HG03442 (cell line): ENCODE data around the gene TMEM207.
"Not testable (repeated sequence)": the region's sequence is repeated elsewhere in the genome, so short reads cannot be mapped to it uniquely, and the experiment has no call there.

ENCODE experiments used
- ATAC-seq: cut with Tn5 transposase; IDR thresholded peaks from one replicate; pipeline ENCODE4 v1.9.1; 2021; ENCODE audit warnings: mild to moderate bottlenecking, moderate library complexity; ENCODE audit not compliant: unreplicated experiment

TMEM207 gene

DNA sequence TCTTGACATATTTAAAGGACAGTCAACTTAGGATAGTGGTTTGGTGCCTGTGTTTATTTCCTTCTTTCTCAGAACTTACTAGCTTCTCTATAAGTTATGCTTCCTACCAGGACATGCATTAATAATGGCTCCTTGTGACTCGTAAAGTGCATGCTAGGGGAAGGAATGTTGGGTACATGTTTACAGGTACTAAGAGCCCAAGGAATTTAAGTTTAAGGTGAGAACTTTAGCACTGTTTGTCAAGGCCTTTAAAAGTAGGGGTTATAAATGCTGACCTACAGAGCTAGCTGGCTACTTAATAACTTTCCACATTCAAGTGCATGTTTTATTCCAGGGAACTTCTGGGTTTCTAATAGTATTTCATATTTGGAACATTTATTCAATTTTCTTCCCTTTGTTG lies at the start of gene TMEM207:
TMEM207 (minus strand) TSS at position 101 of the 400 bp plus-strand sequence; CDS start at position 9, 92 bp downstream.
- no peak for ATAC-seq

DNA sequence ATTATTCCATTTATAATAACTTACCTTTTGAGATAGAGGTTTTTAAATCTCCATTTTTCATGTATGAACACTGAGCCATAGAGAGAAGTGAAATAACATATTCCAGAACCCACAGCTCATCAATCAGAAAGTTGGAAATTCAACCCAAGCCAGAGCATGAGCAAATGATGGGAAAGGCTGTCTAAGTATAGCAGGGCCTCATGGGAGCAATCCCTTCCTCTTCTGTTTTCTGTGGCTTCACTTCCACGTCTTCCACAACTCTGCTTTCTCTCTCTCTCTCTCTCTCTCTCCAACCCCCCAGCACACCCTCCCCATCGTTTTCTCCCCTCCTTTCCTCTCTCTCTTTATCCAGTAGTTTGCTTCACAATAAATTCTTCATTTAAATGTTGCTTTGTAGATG lies 49.4 kb upstream of the TMEM207 start:
- ATAC-seq, result no peak

DNA sequence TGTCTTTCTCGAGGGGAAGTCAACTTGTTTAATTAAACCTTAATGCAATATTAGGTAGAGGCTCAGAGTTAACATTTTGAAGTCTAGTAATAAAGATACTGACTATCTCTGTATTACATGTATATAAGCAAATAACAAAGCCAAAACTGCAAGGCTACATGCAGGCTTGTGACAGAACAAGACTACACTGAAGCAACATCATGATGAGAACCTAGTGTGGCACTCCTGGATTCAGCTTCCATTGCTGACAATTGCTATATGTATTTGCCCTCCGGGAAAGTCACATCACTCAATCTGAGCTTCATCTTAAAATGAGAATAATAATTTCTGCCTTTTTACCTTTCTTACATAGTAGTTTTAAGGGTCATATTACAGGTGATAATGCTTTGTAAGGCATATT lies 48.6 kb upstream of the TMEM207 start:
- ATAC-seq, result no peak

DNA sequence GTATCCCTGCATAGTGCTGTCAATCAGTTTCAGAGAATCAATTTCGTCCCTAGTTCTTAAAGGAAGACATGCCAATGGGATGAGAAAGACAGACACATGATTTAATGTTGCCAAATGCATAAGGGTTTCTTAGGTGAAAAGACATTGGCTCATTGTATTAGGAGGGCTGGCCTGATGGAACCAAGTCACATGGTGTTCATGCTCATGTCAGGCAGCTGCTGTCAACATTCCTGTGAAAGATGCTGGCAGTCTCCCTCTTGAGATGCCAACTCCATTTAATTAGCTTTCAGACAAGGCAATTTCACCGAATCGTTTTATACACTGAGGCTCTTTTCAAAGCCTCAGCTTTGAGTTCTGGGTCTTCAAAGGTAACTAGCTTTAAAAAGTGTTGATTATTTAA lies 48.1 kb upstream of the TMEM207 start:
- ATAC-seq, result no peak

DNA sequence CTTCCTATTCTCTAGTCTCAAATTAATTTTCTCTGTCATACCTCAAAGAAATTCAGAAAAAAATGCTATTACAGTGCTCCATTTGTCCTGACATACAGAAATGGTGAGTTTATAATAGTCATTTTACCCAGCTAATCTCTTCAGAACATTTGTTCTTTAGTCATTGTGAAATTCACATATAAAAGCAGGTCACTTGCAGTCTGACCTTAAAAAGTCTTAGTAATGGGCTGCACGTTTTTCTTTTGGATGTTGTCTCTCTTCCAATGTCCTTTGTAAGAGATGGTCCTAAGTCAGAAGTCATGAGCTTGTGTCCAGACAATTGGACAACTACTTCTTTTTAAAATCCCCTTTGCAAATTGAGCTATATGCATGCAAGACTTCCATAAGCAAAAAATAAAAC lies 47.2 kb upstream of the TMEM207 start:
- ATAC-seq, result no peak

DNA sequence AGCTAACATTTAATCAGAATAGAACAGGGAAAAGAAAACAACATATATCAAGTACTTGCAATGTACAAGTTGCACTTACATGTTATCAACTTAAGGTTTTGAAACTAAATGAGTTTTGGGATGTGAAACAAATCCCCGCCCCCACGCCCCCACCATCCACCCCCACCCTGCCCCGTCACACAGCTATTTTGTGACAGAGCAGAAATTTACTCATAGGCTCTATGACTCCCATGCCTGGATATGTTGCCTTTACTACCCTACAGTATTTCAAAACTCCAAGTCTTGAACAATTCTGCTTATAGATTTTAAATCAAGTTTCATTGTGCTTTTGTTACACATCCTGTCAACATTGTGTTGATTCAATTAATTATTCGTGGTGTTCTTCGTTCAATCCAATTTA lies 46.1 kb upstream of the TMEM207 start:
- no peak for ATAC-seq

DNA sequence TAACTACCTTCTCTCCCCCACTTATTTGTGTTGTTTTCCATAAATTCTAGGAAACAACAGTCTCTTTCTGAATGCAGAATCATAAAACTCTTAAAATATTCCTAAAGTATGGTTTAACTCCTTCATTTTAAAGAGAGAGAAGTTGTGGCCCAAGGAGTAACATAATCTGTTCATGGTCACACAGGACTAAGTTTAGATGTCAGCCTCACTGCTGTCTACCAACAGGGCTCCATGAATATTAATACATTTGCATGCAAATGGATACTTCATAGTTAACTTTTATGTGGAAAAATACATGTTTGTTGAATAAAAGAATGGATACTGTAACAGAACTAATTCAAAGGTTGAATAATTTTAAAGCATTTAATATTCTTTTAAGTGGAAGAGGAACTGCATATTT lies 45.7 kb upstream of the TMEM207 start:
- ATAC-seq, result no peak

DNA sequence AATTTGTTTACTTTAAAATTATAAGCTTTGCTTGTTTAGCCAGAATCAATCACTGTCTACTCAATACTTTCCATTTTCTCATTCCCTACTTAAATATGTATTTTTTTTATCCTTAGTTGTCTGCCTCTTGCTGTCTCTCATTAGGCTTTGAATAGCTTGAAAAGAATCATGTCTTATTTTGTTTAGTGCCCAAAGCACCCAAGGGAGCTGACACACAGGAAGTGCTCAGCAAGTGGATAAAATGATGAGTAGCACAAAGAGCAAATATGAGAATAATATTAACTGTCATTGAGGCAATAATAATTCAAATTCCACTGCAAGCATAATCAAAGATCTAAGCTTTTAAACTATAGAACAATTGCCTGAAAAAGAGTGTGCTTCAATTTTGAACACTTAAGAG lies 45.2 kb upstream of the TMEM207 start:
- no peak for ATAC-seq

DNA sequence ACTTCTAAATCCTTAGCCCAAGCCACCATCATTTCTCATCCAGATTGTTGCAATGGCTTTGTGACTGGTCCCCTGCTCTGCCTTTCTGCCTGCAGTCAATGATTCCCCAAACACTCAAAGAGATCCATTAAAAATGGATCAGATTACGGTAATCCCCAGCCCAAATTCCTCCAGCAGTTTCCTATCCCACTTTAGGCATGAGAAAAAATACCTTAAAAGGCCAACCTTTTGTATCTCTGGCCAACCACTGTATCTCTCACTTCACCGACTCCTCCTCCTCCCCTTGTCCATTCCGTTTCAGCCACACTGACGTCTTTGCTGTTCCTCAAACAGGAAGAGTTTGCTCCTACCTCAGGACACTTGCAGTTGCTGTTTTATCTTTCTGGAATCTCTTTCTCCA lies 43.3 kb upstream of the TMEM207 start:
- ATAC-seq, result no peak

DNA sequence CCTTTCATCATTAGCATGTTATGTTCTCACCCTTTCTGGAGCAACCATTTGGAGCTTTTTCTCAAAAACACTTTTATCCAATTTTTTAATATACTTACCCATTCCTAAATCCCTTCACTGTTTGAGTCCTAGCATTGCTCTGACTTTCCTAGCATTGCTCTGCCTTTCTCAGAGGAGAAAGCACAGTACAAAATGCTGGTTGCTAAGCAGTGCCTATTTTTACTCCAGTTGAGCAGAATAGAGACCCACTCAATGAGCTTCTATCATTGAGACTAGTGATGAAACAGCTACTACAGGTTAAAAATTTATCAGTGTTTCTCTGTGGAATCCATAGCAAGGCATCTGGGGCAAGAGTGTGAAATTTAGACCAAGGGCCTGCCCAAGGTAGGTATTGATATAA lies 42.4 kb upstream of the TMEM207 start:
- ATAC-seq, result no peak

DNA sequence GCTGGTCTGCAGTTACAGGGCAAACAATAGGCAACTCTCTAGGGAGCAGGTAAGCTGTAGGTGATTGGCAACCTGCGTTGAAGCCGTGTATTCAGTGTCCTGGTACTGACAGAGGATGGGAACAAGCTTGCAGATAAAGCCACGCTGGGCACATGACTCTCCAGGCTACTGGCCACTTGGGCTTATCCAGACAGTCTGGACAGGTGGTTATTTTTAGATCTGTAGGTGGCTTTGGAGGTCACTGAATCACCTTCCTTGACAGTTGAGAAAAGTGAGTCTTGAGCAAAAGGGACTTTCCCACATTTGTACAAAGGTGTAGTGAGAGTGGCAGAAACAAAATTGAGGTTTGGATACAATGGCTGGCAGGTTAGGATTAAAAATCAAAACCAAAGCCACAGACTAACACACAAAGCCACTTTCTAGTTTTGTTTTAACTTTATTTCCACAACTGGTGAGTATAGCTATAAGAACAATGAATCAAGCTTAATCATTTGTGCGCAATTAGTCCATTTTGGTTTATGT lies 41.9 kb upstream of the TMEM207 start:
- no peak for ATAC-seq

DNA sequence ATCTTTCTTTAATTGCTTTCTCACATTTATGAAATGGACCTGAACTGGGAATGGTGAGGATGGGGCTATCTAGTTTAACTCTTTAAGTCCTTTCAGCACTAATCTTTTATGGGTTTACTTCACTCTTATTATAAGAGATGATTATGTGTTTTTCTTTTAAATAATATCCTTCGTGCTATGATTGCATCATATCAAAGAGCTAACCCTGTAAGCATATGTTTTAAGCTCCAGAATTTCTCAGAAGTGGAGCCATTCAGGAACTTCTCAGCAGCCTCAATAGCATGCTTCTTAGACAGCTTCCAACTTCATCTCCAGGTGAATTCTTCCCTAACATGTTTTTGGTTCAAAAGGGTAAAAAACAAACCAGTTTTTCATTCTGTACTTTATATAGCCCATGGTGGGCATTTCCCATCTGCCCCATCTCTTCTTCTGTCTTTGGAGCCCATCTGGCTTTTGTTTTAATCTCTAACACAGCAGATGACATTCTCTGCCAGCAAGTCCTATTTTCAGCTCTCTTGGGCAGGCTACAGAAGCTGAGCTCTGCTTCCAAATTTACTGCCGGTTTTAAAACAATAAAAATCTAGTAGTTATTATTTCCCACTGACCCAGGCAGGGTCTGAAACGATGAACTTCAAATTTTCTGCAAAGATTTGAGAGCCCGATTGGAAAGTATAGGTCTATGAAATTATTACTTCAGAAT lies 37.4 kb upstream of the TMEM207 start:
- ATAC-seq, result no peak

DNA sequence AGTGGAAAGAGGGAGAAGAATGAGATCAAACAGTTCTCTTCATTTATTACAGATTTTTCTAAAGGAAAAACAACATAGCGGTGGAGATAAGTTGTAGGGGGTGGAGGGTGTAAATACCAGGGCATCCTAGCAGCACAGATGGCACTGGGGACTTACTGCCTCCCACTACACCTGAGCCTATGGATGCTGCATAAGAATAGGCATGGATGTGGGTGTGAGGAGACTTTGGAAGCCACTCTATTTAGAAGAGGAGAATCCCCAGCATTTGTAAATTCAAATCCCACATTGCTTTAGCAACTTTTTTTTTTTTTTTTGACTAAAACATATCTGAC lies 36.8 kb upstream of the TMEM207 start:
- ATAC-seq, result no peak

DNA sequence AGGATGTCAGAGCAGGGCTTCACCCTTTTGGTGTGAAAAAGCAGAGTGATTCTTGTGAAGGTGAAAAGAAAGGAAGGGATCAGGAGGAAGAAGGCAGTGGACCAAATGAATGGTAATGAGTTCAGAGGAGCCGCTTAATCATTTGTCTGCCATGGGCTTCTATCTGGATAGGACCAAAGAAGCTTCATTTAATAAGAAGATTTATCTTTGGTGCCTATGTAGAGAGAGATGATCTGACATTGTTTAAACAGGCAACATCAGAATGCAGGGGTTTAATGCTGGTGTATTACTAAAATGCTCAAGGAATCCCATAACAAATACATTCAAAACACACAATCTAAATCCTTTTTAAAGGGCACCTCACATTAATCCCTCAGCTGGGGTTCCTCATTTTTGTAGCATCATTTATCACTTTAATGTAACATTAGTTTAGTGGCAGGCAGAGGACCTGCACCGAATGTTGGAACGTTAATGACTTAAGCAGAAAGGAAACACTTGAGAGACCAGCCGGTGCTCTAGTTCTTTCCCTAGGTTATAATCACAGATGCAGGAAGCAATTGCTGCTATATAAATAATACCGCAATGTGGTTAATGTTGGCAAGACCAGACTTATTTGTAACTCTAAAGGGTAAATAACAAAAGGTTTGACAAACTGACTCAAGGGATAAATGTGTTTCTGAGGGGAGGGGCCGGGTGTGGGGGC lies 36.3 kb upstream of the TMEM207 start:
- no peak for ATAC-seq

DNA sequence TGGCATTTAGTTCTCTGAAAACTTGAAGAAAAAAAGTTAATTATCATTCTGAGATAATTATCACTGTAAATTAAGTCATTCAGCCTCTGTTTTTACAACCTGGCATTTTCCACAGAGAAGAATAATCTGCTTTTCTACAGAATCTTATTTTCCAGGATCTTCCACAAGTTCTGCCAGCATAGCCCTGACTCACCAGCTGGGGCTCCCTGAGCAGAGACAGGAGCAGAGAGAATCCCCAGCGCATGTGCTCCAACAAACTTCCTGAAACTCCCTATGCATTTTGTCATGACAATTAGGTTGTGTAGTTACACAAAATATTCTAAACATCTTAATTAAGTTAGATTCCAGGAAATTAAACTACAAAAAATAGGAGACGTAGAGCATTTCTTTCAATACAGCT lies 32.1 kb upstream of the TMEM207 start:
- ATAC-seq, result no peak

DNA sequence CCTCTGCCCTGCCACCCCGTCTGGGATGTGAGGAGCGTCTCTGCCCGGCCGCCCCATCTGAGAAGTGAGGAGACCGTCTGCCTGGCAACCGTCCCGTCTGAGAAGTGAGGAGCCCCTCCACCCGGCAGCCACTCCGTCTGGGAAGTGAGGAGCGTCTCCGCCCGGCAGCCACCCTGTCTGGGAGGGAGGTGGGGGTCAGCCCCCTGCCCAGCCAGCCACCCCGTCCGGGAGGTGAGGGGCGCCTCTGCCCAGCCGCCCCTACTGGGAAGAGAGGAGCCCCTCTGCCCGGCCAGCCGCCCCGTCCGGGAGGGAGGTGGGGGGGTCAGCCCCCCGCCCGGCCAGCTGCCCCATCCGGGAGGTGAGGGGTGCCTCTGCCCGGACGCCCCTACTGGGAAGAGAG lies 23.6 kb upstream of the TMEM207 start:
- ATAC-seq, result not testable (repeated sequence)

DNA sequence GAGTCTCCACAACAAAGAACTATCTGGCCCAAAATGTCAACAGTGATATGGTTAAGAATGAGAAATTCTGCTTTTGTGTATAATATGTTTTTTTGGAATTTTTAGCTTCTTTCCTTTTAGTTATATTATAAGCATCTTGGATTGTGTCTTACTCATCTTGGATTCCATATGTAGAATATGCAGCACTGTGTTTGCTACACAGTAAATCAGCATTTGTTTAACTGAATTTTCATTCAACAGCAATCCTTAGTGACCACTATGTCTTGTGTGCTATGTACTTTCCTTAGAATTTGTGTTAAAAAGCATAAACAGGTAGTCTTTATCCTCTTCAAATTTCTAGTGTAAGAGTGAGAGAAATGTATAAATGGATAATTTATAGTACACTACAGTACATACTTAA lies 18.2 kb upstream of the TMEM207 start:
- no peak for ATAC-seq

DNA sequence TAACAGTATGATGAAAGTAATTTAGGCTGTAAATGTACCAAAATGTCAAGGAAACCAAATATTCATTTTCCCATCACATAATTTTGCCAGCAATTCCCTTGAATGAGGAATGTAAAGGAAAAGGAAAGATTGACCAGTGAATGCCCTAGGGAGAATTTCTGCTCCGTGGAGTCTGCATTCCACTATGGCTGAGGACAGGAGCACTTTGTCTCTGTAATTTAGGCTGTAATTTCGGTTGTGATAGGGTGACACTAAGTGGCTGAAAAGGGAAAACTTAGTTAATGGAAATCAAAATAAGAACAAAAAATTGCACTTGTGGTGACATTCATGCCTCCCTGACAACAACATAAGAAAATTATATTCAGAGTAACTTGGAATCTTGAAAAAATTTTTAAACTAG lies 8.3 kb upstream of the TMEM207 start:
- no peak for ATAC-seq

DNA sequence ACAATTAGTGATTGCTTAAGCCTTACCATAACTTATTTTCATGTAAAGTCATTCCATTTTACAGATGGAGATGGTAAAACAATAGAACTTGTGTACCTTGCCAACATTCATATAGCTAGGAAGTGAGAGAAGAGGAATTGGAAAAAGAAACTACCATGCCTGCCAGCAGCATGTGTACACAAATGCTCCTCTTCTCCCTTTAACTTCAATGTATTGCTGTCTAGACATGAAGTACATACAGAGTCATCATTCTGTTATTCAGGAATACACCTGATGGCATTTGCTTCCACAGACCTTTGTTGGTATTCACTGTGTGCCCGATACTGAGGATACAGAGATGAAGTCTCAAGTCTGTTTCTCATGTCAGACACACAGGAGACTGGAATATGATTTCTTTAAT lies 7.1 kb upstream of the TMEM207 start:
- ATAC-seq, result no peak

DNA sequence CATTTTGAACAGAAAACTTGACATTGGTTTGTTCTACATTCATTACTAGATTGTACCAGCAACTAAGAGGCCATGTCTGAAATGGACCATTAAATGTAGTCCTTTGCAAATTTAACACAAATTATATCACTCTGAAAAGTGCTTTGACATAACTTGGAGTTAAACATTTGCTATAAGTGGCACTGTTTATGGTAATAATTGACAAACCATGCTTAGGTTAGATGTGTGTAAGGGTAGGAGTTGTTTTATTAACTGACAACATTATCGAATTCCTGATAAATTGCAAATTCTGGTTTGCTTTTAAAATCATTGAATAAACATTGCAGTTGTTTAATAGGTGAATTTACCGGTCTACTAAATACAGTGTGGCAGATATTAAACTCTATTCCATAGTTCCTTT lies 6.1 kb upstream of the TMEM207 start:
- ATAC-seq, result no peak

DNA sequence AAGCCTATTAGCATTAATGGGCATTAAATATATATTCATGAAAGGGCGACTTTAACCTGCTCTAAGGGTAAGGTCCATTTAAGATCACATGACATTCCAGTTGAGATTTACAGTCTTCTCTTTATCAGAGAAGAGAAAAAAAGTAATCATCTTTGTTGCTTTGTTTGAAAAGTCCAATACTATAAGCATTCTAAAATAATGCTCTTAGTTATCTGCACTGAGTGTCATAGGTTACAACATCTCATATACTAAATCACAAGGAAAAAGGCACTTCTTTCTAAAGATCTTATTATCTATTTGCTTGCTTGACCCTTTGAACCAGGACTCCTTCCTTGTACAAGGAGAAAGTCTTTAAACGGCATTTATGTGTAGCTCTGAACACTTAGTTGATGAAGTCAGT lies 1.4 kb downstream of the TMEM207 start:
- ATAC-seq, result no peak

DNA sequence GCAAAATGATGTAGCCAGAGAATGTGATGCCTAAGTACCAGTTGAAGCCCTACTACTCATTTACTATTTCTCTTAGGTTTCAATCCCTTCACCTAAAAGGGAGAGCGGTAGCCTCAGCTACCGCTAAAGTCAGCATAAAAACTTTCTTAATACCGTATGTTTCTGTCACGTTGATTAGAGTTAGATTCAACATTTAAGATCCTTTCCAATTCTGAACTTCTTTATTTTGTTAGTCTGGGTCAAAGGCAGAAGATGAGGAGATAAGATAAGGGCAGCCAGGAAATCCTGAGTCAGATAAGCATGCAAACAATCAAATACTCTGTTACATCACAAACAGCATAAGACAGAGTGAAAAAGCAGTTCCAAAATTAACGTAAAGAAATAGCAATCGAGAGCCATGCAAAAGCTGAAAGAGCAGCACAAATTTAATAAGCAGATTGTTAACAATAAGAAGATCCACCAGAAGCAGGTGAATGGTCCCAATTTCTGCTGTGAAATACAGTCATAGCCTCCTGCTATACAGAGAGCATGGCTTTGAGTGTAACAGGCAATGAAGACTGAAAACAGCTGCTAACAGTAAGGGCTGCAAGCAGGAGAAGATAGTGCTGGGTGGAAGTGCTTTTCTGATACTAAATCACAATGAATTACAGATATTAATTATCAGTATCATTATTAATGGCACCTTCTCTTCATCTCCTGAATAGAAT lies 3.0 kb downstream of the TMEM207 start:
- ATAC-seq, result no peak
